ENCODE results near the gene SAP30BP.

Gene SAP30BP

GRCh38 chr17:75666959-75667790 is at the start of gene SAP30BP, which contains the start of gene RECQL5:
TSS of gene SAP30BP (plus strand) at chr17:75667338. CDS start at chr17:75667373, 35 bp downstream.
TSS of gene RECQL5 (minus strand) at chr17:75667154. CDS start at chr17:75666557, 597 bp downstream.
- DNase-seq (ENCODE audit: low read depth): peak; percentile 93
- TF ChIP-seq CTCF (IDR thresholded peaks at IDR 0.05; ENCODE audit: control insufficient read depth, extremely low read depth, insufficient read depth): no peak
- peak within 1 kb of the TSS; percentile 99 for H3K4me3 ChIP-seq (ENCODE audit: low read depth, low read length)

DNA sequence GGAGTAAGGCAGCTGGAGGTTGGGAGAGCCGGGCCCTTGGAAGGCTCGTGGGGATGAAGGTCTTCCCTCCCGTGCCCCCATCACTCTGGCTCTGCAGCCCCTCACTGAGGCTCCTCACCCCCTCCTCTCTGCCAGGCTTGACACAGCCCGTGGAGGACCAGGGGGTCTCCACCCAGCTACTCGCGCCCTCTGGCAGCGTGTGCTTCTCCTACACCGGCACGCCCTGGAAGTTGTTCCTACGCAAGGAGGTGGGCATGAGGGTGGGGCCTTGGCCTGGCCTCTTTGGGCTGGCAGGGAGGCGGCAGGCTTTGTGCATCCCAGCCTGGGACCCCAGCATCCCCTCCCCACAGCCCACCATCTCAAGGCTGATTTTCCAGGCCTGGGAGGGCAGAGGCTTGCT is 49.5 kb upstream of the SAP30BP start:
- no peak for DNase-seq (ENCODE audit: low read depth)
- no peak overlapping the region for H3K4me3 ChIP-seq (ENCODE audit: low read depth, low read length)
- no peak for TF ChIP-seq CTCF (IDR thresholded peaks at IDR 0.05; ENCODE audit: control insufficient read depth, extremely low read depth, insufficient read depth)

- TF ChIP-seq CTCF (IDR thresholded peaks at IDR 0.05; ENCODE audit: control insufficient read depth, extremely low read depth, insufficient read depth): peak; percentile 45
- DNase-seq (ENCODE audit: low read depth): no peak
- H3K4me3 ChIP-seq (ENCODE audit: low read depth, low read length): no peak overlapping the region
Measured at GRCh38 chr17:75619506-75620431, 47.4 kb upstream of the SAP30BP start.

DNA sequence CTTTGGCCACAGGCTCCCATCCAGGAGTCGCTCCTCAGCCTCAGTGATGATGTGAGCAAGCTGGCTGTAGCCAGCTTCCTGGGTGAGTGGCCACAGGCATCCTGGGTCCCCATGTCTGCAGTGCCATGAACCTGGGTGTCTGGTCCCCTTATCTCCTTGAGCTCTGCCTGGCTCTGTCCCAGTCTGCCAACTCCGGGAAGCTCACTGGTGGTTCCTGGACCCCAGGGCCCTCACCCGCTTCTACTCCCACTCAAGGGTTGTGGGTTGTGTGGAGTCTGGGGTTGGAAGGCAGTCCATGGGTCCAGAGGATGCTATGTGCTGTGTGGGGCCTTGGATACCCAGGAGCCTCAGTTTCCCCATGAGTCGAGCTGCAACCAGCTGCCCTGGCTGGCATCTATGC is 45.6 kb upstream of the SAP30BP start:
- no peak overlapping the region for H3K4me3 ChIP-seq (ENCODE audit: low read depth, low read length)
- no peak for TF ChIP-seq CTCF (IDR thresholded peaks at IDR 0.05; ENCODE audit: control insufficient read depth, extremely low read depth, insufficient read depth)
- no peak for DNase-seq (ENCODE audit: low read depth)

DNA sequence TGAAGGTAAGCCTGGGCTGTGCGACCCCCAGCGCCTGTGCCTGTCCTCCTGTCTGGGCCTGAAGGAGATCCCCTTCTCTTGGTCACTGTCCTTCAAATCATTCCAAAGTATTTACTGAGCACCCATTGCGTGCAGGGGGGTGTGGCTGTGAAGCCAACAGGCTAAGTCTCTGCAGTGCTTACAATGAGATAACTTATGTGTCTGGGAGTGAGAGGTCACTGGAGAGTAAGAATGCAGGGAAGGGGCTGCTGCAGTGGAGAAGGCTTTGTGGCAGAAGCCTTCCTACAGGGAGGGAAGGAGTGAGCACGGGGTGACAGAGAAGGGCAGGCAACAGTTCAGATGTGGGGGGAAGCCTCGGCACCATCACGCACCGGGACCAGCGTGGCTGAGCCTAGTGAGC is 45.1 kb upstream of the SAP30BP start:
- no peak overlapping the region for H3K4me3 ChIP-seq (ENCODE audit: low read depth, low read length)
- DNase-seq (ENCODE audit: low read depth): no peak
- no peak for TF ChIP-seq CTCF (IDR thresholded peaks at IDR 0.05; ENCODE audit: control insufficient read depth, extremely low read depth, insufficient read depth)

- no peak for TF ChIP-seq CTCF (IDR thresholded peaks at IDR 0.05; ENCODE audit: control insufficient read depth, extremely low read depth, insufficient read depth)
- no peak for DNase-seq (ENCODE audit: low read depth)
- no peak overlapping the region for H3K4me3 ChIP-seq (ENCODE audit: low read depth, low read length)
Measured at GRCh38 chr17:75622771-75623273, 44.3 kb upstream of the SAP30BP start.

Data from LNCaP clone FGC (cell line).